ENCODE measurements around the gene COL13A1.

The COL13A1 gene

DNA sequence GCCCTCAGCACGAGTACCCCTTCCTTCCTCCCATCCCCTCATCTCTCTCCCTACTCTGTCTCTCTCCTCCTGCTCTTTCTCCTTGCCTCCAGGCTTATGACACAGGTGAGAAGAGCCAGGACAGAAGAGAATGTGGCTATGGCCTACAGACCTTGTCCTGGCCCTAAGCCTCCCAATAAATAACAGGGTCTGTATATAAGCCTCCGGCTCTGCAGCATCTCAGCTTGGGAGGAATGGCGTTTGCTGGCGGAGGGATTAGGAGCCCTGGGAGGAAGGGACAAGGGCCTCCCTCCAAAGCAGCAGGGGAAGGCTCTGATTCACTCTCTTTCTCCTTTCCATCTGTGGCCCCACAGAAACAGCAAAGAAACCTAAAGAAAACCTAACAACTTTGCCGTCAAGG is 45.8 kb downstream of the COL13A1 start:
- DNase-seq = peak; percentile 37

DNA sequence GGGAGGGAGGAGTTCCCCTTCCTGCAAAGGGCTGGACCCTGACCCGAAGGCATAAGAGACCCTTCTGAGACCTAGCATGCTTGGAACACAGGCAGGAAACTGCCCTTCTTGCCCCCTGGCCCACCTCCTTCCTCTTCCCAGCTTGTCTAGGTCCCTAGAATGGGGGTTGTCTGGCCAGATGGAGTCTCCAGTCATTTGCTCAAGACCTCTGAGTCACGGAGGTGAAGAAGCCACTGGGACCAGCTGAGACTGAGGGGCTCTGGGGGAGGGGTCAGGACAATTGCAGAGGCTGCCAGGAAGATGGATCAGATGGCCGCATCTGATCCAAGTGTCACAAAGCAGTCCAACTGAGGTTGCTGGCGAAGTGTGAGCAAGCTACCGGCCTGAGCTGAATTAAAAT is 46.2 kb downstream of the COL13A1 start:
- DNase-seq = no peak

DNA sequence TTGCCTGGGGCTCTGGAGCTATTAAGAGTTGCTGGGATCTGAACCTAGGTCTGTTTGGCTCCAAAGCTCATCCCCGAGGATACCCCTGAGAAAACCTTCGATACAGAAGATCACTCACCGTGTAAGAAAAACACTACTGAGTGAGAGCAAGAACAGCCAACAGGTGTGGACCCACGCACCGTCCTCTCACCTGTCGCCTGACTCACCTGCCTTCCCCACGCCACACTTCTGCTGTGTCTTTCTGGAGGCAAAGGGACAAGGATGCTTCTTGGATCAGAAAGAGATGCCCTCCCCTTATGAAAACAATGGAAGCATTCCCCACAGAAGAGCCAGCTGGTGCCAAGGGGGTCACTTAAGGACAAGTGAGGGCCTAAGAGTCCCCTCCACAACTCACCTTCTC is 46.7 kb downstream of the COL13A1 start:
- no peak for DNase-seq

DNA sequence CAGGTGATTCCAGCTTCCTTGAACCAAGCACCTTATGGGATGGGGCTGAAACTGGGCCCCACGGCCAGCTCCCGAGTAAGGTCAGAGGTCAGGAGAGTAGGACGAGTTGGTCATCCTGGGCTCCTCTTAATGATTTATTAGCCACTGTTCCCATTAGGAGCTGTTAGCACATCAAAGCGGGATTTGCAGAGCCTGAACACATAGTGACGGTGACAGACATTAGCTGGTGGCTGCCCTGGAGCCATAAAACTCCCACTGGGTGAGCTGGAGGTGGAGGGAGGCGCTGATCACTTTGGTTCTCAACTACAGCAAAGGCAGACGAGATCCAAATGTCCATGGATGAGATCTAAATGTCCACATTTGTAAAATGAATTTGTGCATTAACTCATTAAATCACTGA is 48.1 kb downstream of the COL13A1 start:
- DNase-seq = no peak

DNA sequence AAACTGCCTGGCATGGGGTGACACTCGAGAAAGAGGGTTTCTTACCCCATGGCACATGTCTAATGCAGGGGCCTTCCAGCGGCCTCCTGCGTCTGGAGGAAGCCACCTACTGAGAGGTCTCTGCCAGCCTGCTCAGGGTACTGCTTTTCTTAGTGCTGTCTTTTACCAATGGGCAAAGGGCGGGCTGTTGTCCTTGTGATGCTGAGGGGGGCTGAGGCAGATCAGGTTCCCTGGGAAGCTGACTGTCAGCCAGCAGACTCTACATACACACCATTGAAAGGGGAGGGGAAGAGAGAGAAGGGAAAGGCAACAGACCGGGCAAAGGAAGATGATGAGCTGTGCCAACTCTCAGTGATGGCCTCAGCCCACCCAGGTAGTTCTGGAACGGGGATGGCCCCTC is 48.7 kb downstream of the COL13A1 start:
- no peak for DNase-seq

DNA sequence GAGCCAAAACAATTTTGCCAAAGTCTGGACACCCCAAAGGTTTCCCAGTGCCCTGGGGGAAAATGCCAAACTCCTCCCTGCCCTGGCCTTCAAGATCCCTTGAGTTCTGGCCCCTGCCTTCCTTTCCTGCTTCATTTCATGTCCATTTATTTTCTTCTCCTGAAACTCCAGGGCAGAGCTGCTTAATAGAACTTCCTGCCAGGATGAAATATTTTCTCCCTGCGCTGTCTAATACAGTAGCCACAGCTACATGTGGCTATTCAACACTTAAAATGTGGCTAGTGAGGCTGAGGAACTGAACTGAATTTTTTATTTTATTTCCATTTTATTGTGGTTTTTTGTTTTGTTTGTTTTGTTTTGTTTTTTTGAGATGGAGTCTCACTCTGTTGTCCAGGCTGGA is 49.6 kb downstream of the COL13A1 start:
- DNase-seq = peak; percentile 15

DNA sequence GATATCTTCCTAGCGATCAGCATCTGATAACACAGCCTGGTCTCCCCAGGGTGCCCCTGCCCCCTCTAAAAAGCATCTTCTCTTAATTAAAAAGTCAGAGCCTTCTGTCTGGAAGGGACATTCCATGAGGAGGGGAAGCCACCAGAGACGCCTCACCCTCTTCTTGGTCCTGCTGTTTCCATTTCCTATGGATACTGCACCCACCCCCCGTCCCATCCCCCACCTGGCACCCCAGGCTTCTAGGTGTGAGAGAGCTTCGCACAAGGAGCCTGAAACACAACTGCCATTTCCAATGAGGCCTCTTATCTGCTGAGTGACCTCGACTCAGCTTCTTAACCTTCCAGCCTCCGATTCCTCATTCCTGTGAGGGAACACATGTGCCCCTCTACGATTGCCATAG is 51.4 kb downstream of the COL13A1 start:
- no peak for DNase-seq

DNA sequence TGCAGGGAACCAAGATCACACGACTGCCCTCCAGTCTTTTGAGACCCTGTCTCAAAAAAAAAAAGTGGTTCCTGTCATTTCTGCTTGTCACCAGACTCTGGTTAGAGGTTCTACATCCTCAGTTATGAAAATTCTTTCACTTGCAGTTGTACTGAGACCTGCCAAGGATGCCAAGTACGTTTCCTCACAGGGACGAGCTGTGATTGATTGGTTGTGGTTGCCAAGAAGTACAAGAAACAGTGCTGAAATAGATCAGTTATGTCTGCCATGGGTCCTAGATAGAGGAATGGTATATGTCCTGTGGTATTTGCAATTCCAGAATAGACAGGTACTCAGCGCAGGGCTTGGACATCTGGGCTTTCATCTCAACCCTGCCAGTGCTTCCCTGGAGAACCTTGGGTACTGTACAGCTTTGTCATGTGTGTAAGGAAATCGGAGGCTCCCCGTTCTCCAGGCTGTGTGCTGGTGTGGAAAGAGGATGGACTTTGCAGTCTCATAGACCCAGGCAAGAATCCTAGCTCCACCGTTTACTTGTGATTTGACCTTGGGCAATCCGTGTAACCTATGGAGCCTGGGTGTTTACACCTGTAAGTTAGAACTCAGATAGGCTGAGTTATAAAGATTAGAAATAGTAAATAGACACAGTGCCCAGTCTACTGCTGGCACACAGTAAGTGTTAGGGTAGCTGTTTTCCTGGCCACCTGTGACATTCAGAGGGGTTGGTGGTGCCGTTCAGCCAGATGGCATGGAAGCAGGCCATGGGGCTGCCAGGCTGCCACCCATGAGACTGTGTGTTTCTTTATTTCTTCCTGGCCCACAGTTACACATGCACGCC is 53.0 kb downstream of the COL13A1 start:
- DNase-seq = no peak

DNA sequence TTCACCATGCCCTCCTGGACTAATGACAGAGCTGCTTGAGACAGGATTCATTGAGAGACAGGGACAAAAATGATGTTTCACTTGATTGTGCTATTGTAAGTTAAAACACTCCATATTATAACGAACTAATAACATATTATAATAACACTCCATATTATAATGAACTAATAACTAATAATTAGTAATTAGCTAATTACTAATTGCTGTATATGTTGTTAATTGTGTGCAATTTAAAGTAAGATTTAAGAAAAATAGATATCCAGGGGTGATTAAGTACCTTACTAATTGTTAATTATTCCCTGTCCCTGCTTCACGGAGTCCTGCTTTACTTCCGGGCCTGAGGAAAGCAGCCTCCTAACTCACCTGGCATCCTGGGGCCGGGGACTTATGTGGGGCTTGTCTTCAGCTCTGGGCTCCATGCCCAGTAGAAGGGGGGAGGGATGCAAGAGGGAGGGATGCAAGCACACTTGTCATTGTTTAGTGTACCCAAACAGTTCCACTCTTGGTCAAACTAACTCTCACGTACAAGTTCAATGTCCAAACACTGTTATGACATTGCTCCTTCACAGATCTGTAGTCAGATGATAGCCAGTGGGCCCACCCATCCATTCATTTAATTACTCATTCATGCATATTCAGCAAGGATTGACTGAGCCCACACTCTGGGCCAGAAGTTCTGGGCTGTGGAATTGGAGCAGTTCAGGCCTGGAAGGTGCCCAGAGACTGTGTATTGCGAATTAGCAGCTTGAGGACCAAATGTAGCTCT is 53.8 kb downstream of the COL13A1 start:
- no peak for DNase-seq

DNA sequence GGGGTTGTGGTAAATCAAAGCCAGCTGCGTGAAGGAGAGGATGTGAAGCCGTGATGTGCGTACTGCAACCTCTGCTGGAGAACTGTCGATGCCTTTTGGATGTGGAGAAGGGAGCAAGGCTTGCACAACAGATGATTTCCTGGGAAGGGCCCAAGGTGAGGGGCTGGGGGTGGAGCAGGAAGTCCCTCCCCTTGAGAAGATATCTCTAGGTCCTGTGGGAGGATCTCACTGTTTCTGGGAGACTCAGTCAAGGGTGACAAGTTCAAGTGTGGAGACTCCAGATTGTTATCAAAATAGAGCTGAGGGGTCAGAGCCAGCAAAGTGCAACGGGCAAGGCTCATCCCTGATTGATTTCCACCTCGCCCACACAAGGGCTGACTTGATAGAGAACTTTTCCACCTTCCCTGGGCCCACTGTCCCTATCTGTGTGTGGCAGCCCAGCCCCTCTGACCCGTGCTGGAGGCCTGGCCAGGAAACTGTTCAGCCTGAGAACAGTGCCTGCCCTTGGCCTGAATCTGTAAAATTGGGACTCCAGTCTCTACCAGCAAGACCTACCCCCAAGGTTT is 55.0 kb downstream of the COL13A1 start:
- no peak for DNase-seq

DNA sequence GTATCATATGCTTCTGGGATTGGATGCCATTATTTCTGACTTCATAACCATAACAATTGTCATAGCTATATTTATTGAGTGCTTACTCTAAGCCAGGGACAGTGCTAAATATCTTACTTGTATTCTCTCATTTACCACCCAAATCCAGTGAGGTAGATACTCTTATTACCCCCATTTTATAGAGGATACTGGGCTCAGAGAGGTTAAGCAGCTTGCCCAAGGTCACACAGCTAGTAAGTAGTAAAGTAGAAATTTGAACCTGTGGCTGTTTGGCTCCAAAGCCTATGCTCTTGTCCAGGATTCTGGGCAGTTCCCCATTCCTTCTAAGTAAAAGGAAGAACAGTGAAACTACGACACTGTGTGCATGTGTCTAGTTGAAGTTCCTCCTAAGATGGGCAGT is 56.5 kb downstream of the COL13A1 start:
- no peak for DNase-seq

DNA sequence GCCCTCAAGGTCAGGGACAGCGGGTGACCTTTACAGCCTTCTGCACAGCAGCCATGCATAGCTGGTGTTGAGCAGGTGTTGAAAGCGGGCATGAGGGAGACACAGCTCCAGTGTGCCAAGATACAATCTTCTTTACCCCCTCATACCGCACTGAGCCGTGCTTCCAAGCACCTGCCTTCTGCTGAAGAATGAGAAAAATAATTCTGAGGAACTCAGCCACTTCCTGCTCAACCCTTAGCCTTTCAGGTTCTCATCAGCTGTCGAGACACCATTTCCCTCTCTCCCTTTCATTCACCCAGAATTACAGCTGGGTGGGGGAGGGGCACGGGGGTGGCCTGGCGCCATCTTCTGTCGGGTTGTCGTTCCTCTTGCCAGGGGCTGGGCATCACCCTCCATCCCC is 58.6 kb downstream of the COL13A1 start:
- DNase-seq = no peak

DNA sequence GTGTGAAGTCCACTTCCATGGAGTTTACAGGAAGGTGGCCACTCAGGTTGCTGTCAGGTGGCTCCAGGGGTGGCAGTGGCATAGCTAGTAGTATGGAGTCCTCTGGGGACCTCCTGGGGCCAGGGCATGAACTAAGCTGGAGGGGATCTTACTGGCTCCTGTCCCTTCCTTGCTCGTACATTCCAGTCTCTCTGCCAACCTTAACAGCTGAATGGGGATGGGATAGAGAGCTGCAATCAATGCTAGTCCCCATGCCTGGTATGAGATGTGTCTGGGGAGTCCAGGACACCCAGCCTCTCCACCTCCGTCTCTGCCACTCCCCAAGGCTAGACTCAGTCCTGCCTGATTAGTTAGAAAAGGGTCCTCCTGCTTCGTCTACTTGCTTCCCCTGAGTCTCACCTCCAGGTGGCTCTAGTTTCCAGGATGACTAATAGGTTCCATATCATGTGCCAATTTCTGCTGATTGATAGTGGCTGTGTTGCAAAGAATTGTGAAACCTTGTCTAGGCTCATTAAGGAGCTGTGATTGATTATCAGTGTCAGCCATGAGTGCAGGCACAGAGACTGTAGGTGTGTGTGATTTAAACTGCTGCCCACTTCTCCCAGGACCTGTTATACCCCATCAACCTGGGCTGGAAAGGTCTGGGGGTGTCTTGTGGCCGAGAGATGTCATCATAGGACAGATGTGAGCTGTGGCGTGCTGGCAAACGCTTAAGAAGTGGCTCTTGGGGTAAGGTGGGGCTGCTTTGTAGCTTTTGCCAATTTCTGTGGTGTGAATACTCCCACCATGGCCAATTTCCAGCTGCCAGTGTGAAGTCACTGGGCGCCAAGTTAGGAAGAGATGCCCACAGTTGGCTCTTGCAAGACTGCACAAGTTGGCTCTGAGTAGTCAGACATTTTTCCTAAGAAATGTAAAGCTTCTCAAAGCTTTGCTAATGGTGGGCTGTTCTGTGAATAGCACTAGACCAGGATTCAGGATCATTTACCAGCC is 59.8 kb downstream of the COL13A1 start:
- DNase-seq = peak; percentile 76

DNA sequence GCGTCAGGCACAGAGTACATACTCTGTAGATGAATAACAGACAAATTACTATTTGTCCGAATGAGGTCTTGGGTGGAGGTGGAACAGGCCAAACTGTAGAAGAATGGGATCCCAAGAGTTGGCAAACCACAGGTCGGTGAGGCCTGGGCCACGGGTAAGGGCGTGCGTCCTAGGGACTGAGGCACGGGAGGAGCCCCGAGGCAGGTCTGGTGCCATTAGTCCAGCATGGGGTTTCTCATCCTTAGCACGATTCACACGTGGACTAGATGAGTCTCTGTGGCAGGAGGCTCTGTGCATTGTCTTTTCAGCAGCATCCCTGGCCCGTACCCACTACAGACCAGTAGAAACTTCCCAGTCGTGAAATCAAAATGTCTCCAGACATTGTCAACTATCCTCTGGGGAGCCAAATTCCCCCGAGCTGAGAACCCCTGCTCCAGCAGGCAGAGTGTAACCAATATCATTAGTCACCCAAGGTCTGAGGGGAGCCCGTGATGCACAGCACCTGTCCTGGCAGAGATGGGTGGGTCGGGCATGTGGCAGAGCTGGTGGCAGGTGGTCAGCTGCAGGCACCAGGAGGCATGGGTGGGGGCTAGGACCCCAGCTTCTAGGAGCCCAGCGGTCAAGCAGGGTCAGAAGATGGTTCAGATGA is 61.3 kb downstream of the COL13A1 start:
- DNase-seq = no peak

DNA sequence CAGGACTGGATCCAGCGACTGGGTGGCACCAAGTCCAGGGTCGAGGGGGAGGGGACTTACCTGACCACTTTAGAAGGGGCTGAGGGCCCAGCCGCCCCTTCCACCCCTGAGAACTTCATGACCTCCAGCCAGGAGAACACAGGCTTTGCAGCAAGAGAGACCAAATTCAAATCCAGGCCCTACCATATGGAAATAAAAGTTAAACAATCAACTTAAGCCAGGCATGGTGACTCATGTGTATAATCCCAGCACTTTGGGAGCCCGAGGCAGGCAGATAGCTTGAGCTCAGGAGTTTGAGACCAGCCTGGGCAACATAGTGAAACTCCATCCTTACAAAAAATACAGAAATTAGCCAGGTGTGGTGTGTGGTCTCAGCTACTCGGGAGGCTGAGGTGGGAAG is 61.9 kb downstream of the COL13A1 start:
- peak; percentile 48 for DNase-seq

DNA sequence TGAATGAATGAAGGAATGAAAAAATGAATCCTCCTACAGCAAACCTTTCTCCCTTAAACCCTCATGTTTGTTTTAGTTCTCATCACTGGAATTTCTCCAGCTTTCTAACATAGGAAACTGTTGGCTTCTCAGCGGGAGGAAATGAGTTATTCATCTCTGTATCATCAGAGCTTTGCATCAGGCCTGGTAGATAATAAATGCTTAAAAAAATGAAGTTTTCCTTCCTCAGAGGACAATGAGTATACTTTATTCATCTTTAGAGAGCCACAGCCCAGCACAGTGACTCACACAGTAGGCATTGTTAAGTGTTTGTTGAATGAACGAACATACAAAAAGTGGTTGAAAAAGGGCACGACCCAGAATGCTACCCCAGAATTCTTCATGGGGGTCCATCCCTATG is 62.6 kb downstream of the COL13A1 start:
- peak; percentile 91 for DNase-seq

DNA sequence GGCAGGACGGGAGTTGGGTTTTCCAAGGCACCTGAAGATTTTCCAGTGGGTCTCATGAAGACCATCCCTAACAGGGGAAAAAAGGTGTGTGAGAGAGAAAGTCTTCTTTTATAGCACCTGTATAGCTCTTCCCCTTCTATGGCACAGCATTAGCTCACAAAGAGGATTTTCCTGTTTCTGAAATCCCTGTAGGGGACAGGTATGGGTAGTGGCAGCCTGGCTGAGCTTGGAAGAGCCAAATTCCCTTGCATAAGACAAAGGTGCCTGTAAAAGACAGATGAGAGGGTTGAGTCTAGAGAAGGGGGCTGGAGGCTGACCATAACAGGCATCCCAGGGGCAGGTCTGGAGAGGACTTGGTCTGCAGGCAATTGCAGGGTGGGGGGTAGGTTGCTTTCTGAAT is 63.7 kb downstream of the COL13A1 start:
- no peak for DNase-seq

DNA sequence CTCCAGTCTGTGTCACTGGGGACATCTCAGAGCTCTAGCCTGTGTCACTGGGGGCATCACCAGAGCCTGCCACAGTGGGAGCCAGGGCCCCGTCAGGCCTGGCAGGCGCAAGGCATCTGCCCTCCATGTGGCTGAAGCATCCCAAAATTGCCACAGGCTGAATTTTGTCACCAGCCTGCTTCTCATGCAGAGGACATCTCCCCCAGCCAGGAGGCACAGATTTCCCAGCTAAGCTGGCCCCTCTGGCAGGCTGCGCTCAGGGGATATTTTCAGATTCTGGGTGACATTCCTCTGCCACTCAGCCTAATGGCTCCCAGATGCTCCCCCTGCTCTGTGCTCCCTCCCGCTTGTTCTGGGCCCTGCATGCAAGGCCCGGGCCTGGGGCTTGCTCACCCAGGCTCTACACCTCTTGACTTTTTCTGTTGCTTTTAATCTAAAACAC is 64.6 kb downstream of the COL13A1 start:
- peak; percentile 60 for DNase-seq

DNA sequence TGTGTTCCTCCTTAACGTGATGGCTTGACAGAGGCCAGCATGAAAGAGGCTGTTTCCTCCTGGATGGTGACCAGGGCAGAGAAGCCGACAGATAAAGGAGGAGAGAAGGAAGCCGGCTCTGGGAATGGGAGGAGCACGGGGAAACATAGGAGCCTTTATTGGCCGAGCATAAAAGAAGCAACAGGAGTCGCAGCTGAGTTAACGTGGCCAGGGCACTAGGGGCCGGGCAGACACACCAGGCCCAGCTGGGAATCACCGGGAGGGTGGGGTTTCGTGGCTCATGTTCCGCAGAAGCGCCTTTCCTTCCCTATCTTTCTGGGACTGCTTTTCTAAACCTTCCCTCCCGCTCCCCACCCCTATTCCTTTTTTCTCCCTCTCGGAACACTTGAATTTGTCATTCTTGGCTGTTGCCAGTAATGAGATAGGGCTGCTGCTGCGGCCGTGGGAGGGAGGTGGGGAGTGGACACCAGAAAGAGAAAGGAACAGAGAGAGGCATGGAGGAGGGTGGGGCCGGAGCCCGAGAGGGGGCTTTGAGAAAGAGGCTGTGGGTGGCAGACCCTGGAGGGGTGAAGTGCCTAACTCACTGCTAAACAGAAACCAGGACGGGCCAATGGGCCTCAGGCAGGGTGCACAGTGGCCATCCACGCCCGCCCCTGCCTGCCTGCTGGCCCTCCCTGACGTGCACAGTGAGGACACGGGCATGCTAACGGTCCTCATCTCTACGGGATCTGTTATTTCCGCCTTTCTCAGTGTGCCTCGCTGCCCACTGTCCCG is 65.2 kb downstream of the COL13A1 start:
- peak; percentile 79 for DNase-seq

DNA sequence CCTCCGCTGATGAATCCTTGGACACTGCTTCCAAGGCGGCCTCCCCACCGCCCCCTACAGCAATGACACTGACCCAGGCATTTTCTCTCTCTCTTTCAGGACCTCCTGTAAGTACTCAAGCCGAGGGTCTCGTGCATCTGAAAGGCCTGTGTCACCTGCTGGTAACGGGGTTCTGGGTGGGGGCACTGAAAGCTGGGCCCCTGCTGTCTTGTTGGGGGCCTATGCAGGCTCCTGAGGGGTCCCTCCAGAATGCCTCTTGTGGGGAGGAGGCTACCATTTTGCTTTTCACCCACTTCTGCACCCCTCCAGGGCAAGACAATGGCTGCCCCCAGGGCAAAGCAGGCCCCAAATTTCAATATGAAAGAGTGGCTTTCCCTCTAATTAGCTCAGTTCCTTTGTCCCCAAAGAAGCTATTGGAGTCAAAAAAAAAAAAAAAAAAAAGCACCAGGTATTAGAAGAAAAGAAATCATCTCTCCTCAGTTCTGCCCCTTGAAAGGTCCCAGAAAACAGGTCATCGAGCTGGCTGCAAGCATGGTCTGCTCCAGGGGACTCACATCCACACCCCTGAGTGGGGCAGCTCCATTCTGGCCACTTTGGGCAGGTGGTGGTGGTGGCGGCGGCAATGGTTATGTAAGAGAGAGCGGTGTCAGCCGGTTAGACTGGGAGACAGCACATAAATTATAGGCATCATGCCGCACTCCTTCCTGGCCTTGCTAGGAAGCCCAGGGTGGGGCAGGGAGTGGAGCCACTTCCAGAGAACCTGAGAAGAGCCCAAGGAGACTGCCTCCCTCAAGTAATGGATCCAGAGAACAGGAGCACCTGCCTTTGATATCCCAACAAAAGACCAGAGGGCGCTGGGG is 66.2 kb downstream of the COL13A1 start:
- DNase-seq = no peak
